Activated CD8-positive, alpha-beta T cell treated with anti-CD3 and anti-CD28 coated beads for 36 hours (primary cell): ENCODE measurements around the gene FMNL2. TPM values are rescaled to one million over a fixed set of nuclear protein-coding genes. Genes with fewer than 3 reads are reported as not detected.

Experiments used
- ATAC-seq: fragments of 200-7000 bp; cut with Tn5 transposase; one replicate; pipeline ENCODE4 v1.10.0; 2021; ENCODE audit warnings: mild to moderate bottlenecking, moderate library complexity
- CTCF ChIA-PET: fragments of 350-600 bp; sonication (Branson Sonifier 250); formaldehyde crosslinking; loops from one replicate; lab custom pipeline; 2021; ENCODE audit warnings: antibody characterized with exemption; lab: Charles Lee
- POLR2A ChIA-PET: fragments of 350-600 bp; sonication (Branson Sonifier 250); formaldehyde crosslinking; loops from one replicate; lab custom pipeline; 2021; ENCODE audit warnings: antibody characterized with exemption; lab: Charles Lee
- DNase-seq: peaks from one replicate; pipeline ENCODE4 v3.0.0-alpha.2; 2020
- H3K27ac Mint-ChIP-seq: one replicate; pipeline ENCODE4 v1.8.0; 2021; ENCODE audit warnings: mild to moderate bottlenecking, mixed read lengths
- H3K27me3 Mint-ChIP-seq: one replicate; pipeline ENCODE4 v1.8.0; 2021; ENCODE audit warnings: mixed read lengths
- H3K36me3 Mint-ChIP-seq: one replicate; pipeline ENCODE4 v1.8.0; 2021; ENCODE audit warnings: low read depth, mixed read lengths
- H3K4me1 Mint-ChIP-seq: one replicate; pipeline ENCODE4 v1.8.0; 2021; ENCODE audit warnings: low read depth, mixed read lengths
- H3K4me3 Mint-ChIP-seq: one replicate; pipeline ENCODE4 v1.8.0; 2021; ENCODE audit warnings: mild to moderate bottlenecking, moderate library complexity, mixed read lengths
- H3K9me3 Mint-ChIP-seq: one replicate; pipeline ENCODE4 v1.8.0; 2021; ENCODE audit warnings: mixed read lengths
- intact Hi-C: fragments of 100-400 bp; cut with micrococcal nuclease; formaldehyde crosslinking; loops from one replicate; pipeline ENCODE4 v1.10.0; 2022
- total RNA-seq, 2 experiments: library from RNA; stranded (reverse); gene quantifications; one replicate each; pipeline ENCODE4 v1.2.3, GENCODE V29; 2021
- TF ChIP-seq, protein P1 (sequence below): fragments of 200-600 bp; IDR thresholded peaks from one replicate; pipeline ENCODE4 v1.8.0; 2022; ENCODE audit warnings: antibody characterized with exemption, mild to moderate bottlenecking

FMNL2 gene
- total RNA-seq, 2 experiments from 2014 or later, result 1.1 TPM

DNA sequence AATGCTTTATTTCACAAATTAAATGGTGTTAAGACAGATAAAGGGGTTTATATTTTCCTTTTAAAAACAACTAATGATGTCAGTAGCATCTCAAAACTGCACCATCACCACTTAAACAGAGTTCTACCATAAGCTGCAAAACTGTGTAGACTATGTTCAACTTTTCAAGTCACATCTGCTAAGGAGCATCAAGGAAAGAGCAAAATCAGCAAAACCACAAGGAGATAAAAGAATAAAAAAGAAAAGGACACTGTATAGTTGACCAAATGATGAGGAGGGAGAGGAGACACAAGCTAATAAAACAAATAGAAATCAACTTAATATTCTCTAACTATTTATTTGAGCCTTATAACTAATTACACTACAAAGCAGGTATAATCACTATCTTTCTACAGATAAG lies 348.4 kb downstream of the FMNL2 start:
- ATAC-seq (no peak), DNase-seq (no peak)
- ChIA-PET POLR2A (interaction anchor here (1.3 kb wide), 1 partner anchor 10 kb away, joined by 3 read pairs; no protein-coding TSS in a partner anchor), CTCF (no interaction called here)
- TF ChIP-seq, protein P1, sequence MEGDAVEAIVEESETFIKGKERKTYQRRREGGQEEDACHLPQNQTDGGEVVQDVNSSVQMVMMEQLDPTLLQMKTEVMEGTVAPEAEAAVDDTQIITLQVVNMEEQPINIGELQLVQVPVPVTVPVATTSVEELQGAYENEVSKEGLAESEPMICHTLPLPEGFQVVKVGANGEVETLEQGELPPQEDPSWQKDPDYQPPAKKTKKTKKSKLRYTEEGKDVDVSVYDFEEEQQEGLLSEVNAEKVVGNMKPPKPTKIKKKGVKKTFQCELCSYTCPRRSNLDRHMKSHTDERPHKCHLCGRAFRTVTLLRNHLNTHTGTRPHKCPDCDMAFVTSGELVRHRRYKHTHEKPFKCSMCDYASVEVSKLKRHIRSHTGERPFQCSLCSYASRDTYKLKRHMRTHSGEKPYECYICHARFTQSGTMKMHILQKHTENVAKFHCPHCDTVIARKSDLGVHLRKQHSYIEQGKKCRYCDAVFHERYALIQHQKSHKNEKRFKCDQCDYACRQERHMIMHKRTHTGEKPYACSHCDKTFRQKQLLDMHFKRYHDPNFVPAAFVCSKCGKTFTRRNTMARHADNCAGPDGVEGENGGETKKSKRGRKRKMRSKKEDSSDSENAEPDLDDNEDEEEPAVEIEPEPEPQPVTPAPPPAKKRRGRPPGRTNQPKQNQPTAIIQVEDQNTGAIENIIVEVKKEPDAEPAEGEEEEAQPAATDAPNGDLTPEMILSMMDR, result no peak
- H3K4me3 Mint-ChIP-seq, result no peak overlapping the region
- intact Hi-C loops, result no loop called here
- H3K36me3 Mint-ChIP-seq, result peaks cover 28% of the 10 kb centered on the region
- peaks cover 33% of the 10 kb centered on the region for H3K4me1 Mint-ChIP-seq
- H3K9me3 Mint-ChIP-seq, result no peaks in the 10 kb centered on the region
- no peaks in the 10 kb centered on the region for H3K27me3 Mint-ChIP-seq
- H3K27ac Mint-ChIP-seq, result peak overlapping the region; percentile 47

DNA sequence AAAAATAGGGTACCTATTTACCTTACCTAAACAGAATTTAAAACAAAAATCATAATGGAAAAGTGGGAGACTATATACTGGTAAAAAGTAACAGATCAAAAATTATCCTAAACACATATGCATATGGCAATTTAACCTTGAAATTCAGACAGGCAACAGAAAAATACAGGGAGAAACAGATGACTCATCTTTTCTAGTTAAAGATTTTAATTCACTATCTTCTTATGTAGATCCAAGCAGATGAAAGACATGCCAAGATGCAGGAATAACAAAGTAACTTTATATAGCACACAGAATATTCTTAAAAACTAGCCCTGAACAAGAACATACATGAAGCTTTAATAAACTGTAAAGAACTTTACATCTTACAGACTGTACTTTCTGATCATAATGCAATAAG lies 351.3 kb downstream of the FMNL2 start:
- H3K36me3 Mint-ChIP-seq, result peaks cover 25% of the 10 kb centered on the region
- ChIA-PET CTCF (interaction anchor here (1.5 kb wide), 1 partner anchor 50 kb away, joined by 3 read pairs; no protein-coding TSS in a partner anchor), POLR2A (interaction anchor here (1.1 kb wide), 1 partner anchor 32 kb away, joined by 3 read pairs; no protein-coding TSS in a partner anchor)
- ATAC-seq, result no peak
- no peaks in the 10 kb centered on the region for H3K9me3 Mint-ChIP-seq
- H3K4me3 Mint-ChIP-seq, result no peak overlapping the region
- H3K27me3 Mint-ChIP-seq, result no peaks in the 10 kb centered on the region
- H3K27ac Mint-ChIP-seq, result no peak overlapping the region
- TF ChIP-seq, protein P1, result no peak
- intact Hi-C loops, result no loop called here
- H3K4me1 Mint-ChIP-seq, result peaks cover 33% of the 10 kb centered on the region
- no peak for DNase-seq

DNA sequence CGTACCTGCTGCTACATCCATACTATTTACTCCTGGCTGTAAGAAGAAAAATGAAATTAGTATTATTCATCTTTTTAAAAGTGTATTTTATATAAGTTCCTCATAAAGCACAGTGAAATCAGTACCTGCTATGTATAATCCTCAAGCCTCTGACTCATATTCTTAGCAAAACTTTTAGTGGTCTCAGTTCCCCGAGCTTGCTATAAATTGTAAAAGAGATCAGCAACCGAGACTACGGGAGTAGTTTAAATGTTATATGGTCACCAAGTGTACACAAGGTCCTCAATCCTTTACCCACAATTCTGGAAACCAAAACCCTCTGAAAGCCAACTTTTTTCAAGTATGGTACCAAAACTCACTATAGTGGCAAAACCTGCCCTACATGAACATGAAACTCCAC lies 358.1 kb downstream of the FMNL2 start:
- H3K4me3 Mint-ChIP-seq, result no peak overlapping the region
- no peaks in the 10 kb centered on the region for H3K9me3 Mint-ChIP-seq
- H3K36me3 Mint-ChIP-seq, result peaks cover 19% of the 10 kb centered on the region
- ATAC-seq (peak; percentile 61), DNase-seq (no peak)
- TF ChIP-seq, protein P1, result no peak
- no peak overlapping the region for H3K27ac Mint-ChIP-seq
- peaks cover 38% of the 10 kb centered on the region for H3K4me1 Mint-ChIP-seq
- ChIA-PET CTCF (interaction anchor here (1.9 kb wide), 1 partner anchor 57 kb away, joined by 4 read pairs; no protein-coding TSS in a partner anchor), POLR2A (interaction anchor here (0.6 to 2.2 kb wide), 4 partner anchors 10 to 36 kb away, joined by 3 to 12 read pairs (median 4); partner anchors contain the start of genes ARL6IP6 and PRPF40A)
- intact Hi-C loops, result no loop called here
- no peaks in the 10 kb centered on the region for H3K27me3 Mint-ChIP-seq

DNA sequence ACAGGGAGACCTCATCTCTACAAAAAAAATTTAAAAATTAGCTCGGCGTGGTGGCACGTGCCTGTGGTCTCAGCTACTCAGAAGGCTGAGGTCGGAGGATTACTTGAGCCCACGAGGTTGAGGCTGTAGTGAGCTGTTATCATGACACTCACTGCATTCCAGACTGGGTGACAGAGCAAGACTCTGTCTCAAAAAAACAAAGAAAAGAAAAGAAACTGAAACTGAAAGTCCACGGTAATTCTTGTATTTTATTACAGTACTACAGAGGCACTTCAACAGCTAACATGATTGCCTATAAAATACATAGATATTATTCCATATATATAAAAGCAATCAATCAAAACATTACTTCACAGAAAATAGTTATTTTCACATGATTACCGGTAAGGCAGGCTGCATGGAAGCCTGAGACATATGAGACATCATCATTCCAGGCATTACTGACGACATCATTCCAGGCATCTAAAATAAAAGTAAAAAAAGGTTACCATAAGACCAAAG lies 359.2 kb downstream of the FMNL2 start:
- Mint-ChIP-seq H3K4me3 (peak overlapping the region; percentile 66), H3K27me3 (no peaks in the 10 kb centered on the region), H3K4me1 (peaks cover 38% of the 10 kb centered on the region), H3K27ac (peak overlapping the region; percentile 88), H3K36me3 (peaks cover 17% of the 10 kb centered on the region), H3K9me3 (no peaks in the 10 kb centered on the region)
- TF ChIP-seq, protein P1, result no peak
- POLR2A ChIA-PET, result interaction anchor here (0.7 to 2.2 kb wide), 3 partner anchors 19 to 24 kb away, joined by 3 to 12 read pairs (median 6); partner anchors contain the start of genes ARL6IP6 and PRPF40A
- CTCF ChIA-PET, result interaction anchor here (1.9 to 2.4 kb wide), 2 partner anchors 22 to 58 kb away, joined by 4 to 12 read pairs; no protein-coding TSS in a partner anchor
- intact Hi-C loops, result no loop called here
- DNase-seq (peak; percentile 74), ATAC-seq (peak; percentile 88)

DNA sequence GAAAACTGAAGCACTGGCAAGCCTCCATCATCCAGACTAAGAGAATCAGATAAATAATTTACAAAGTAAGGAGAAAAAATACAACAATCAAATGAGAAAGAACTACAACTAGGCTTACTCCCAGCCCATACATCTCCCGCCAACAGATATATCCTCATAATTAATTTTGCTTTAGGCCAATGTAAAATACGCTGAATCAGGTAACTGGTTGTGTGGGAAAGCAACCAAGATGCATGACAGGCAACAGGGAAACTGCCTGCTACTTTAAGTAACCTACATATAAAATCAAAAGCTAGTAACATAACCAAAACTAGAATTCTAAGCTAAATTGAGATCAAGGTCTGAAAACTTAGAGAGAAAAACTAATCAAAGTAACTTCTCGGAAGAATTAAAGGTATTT lies 360.8 kb downstream of the FMNL2 start:
- no peak overlapping the region for H3K27ac Mint-ChIP-seq
- POLR2A ChIA-PET, result no interaction called here
- intact Hi-C loops, result no loop called here
- TF ChIP-seq, protein P1, result no peak
- peaks cover 47% of the 10 kb centered on the region for H3K4me1 Mint-ChIP-seq
- no peaks in the 10 kb centered on the region for H3K27me3 Mint-ChIP-seq
- ATAC-seq, result no peak
- CTCF ChIA-PET, result interaction anchor here (1.0 to 2.4 kb wide), 2 partner anchors 20 to 60 kb away, joined by 4 to 12 read pairs; no protein-coding TSS in a partner anchor
- DNase-seq, result no peak
- no peak overlapping the region for H3K4me3 Mint-ChIP-seq
- H3K9me3 Mint-ChIP-seq, result no peaks in the 10 kb centered on the region
- H3K36me3 Mint-ChIP-seq, result peaks cover 22% of the 10 kb centered on the region
